NCI-H526 (cell line): ENCODE measurements around the gene NCCRP1.
"Not testable (repeated sequence)": the region's sequence is repeated elsewhere in the genome, so short reads cannot be mapped to it uniquely, and the experiment has no call there.

Experiments used
- DNase-seq, 2 experiments: peaks; one replicate each; lab custom pipeline; 2025; lab: John Stamatoyannopoulos, UW

The NCCRP1 gene

GRCh38 chr19:39208175-39208795 lies 11.5 kb downstream of the NCCRP1 start:
- DNase-seq: no peak

GRCh38 chr19:39209196-39209595 lies 12.4 kb downstream of the NCCRP1 start:
- no peak for DNase-seq

GRCh38 chr19:39211731-39212374 lies 15.1 kb downstream of the NCCRP1 start:
- no peak for DNase-seq

- peak in 1 of 2 experiments; percentile 73 for DNase-seq
Observed at GRCh38 chr19:39212375-39212742, 15.6 kb downstream of the NCCRP1 start.

GRCh38 chr19:39215323-39215722 lies 18.6 kb downstream of the NCCRP1 start:
- DNase-seq: not testable (repeated sequence)

GRCh38 chr19:39217094-39217493 lies 20.3 kb downstream of the NCCRP1 start:
- no peak for DNase-seq

- DNase-seq: no peak
Observed at GRCh38 chr19:39218230-39219007, 21.7 kb downstream of the NCCRP1 start.

- DNase-seq: not testable (repeated sequence)
Observed at GRCh38 chr19:39219108-39219507, 22.3 kb downstream of the NCCRP1 start.

GRCh38 chr19:39223703-39224279 lies 27.0 kb downstream of the NCCRP1 start:
- no peak for DNase-seq

- DNase-seq: no peak
Observed at GRCh38 chr19:39224910-39225309, 28.1 kb downstream of the NCCRP1 start.

- DNase-seq: no peak
Observed at GRCh38 chr19:39230096-39230764, 33.5 kb downstream of the NCCRP1 start.

GRCh38 chr19:39232708-39233107 lies 35.9 kb downstream of the NCCRP1 start:
- no peak for DNase-seq

- DNase-seq: no peak
Observed at GRCh38 chr19:39236527-39236926, 39.8 kb downstream of the NCCRP1 start.

- peak; percentile 29 to 89 for DNase-seq
Observed at GRCh38 chr19:39237200-39238184, 40.7 kb downstream of the NCCRP1 start.

- DNase-seq: no peak
Observed at GRCh38 chr19:39238209-39238608, 41.4 kb downstream of the NCCRP1 start.

GRCh38 chr19:39238944-39239343 lies 42.2 kb downstream of the NCCRP1 start:
- DNase-seq: no peak

GRCh38 chr19:39240421-39240820 lies 43.7 kb downstream of the NCCRP1 start:
- DNase-seq: no peak

GRCh38 chr19:39243741-39244140 lies 47.0 kb downstream of the NCCRP1 start:
- not testable (repeated sequence) for DNase-seq

GRCh38 chr19:39244410-39245100 lies 47.8 kb downstream of the NCCRP1 start, which contains the start of gene IFNL3:
IFNL3 (minus strand) TSS chr19:39245006; CDS start chr19:39244967, 39 bp downstream.
- not testable (repeated sequence) for DNase-seq

GRCh38 chr19:39245166-39245565 lies 48.4 kb downstream of the NCCRP1 start:
- DNase-seq: not testable (repeated sequence)
